ENCODE measurements around the gene MAN1A1. TPM values are rescaled to one million over a fixed set of nuclear protein-coding genes. Genes with fewer than 3 reads are reported as not detected.

Gene MAN1A1
- total and polyA plus RNA-seq, 2 of the 4 experiments (the other 2 are of a cell fraction): 5.9 to 6.4 TPM

GRCh38 chr6:119240257-119241110, 109.1 kb downstream of the MAN1A1 start:
- Histone ChIP-seq H3K9me1 (ENCODE audit: insufficient read depth, low read length) (no peaks in the 10 kb centered on the region), H3K14ac (replicated peaks; ENCODE audit: low read depth, low read length) (no peak overlapping the region), H4K91ac (ENCODE audit: insufficient read depth, low read depth, low read length) (no peak overlapping the region), H2AK5ac (ENCODE audit: low read depth, low read length) (no peak overlapping the region), H3K4ac (ENCODE audit: low read depth, low read length) (no peak overlapping the region), H3K79me1 (ENCODE audit: low read depth in 1 of 2, low read length in 2 of 2) (no peaks in the 10 kb centered on the region), H3K18ac (ENCODE audit: low read depth, low read length) (no peak overlapping the region), H4K8ac (ENCODE audit: low read depth in 2 of 2, low read length in 2 of 2) (no peak overlapping the region), H3K4me3 (ENCODE audit: insufficient read depth, low read depth, low read length) (no peak overlapping the region), H2BK20ac (ENCODE audit: low read depth, low read length) (no peak overlapping the region), H4K5ac (ENCODE audit: low read depth, low read length) (no peak overlapping the region), H2BK120ac (ENCODE audit: low read depth, low read length) (no peak overlapping the region), H2BK15ac (ENCODE audit: low read depth, low read length) (no peak overlapping the region), H3K4me1 (ENCODE audit: control insufficient read depth, insufficient read depth, low read length) (peaks cover 4% of the 10 kb centered on the region; the same call in 1 of the 2 replicates), H3K4me2 (ENCODE audit: low read depth, low read length) (no peak overlapping the region), H3K56ac (ENCODE audit: extremely low read depth, insufficient read depth, low read length) (no peak overlapping the region), H4K20me1 (ENCODE audit: insufficient read depth, low read length) (no peaks in the 10 kb centered on the region), H3K27ac (ENCODE audit: insufficient read depth, low read length) (no peak overlapping the region), H2AK9ac (replicated peaks; ENCODE audit: low read depth, low read length, poor library complexity) (no peak overlapping the region), H3K27me3 (ENCODE audit: control insufficient read depth, insufficient read depth, low read length) (no peaks in the 10 kb centered on the region), H2BK5ac (ENCODE audit: low read depth, low read length, poor library complexity, severe bottlenecking) (no peak overlapping the region), H3K23ac (ENCODE audit: low read depth, low read length) (no peak overlapping the region), H3K9me3 (ENCODE audit: control insufficient read depth, insufficient read depth, low read length) (no peaks in the 10 kb centered on the region), H2AFZ (replicated peaks; ENCODE audit: low read length, poor library complexity) (no peak overlapping the region), H3K9ac (ENCODE audit: low read depth, low read length) (no peak overlapping the region), H3K36me3 (ENCODE audit: control insufficient read depth, insufficient read depth, low read length) (0 out of 2 replicates have a peak, but pooled peaks cover 3% of the 10 kb centered on the region)
- WGBS, 2 experiments (ENCODE audit: extremely low coverage in 2 of 2, insufficient read length in 1 of 2): no CpG with 5 or more reads among the region's 5 CpGs
- BruUV-seq (replicated peaks): no TSS peak
- ChIA-PET POLR2A (ENCODE audit: unreplicated experiment) (no interaction called here), CTCF (interaction anchor here (0.6 kb wide), 1 partner anchor 41 kb away, joined by 5 read pairs; no protein-coding TSS in a partner anchor)
- in situ Hi-C loops (cut with MboI; ENCODE audit: low sequenced_read_pairs): no loop called here
- dilution Hi-C loops (cut with HindIII; ENCODE audit: low sequenced_read_pairs, unreplicated experiment): no loop called here
- ATAC-seq (ENCODE audit: low read depth): peak; percentile 24; the same call in 1 of the 2 replicates
- intact Hi-C loops (cut with micrococcal nuclease): no loop called here
- DNase-seq: no peak
- TF ChIP-seq RCOR1 (IDR thresholded peaks at IDR 0.05; ENCODE audit: insufficient replicate concordance, low read length) (no peak), CHD1 (IDR thresholded peaks at IDR 0.05; ENCODE audit: low read depth, low read length) (no peak), MAFK (IDR thresholded peaks at IDR 0.05; ENCODE audit: low read depth, low read length) (no peak), RFX5 (IDR thresholded peaks at IDR 0.05; ENCODE audit: low read depth, low read length) (no peak), SMC3 (IDR thresholded peaks at IDR 0.05; ENCODE audit: low read depth, low read length) (no peak), CEBPB (IDR thresholded peaks at IDR 0.05; ENCODE audit: low read depth, low read length) (no peak), BHLHE40 (IDR thresholded peaks at IDR 0.05; ENCODE audit: low read depth, low read length) (no peak)
